Measurements from ENCODE around the gene ZBED6.

Gene ZBED6

DNA sequence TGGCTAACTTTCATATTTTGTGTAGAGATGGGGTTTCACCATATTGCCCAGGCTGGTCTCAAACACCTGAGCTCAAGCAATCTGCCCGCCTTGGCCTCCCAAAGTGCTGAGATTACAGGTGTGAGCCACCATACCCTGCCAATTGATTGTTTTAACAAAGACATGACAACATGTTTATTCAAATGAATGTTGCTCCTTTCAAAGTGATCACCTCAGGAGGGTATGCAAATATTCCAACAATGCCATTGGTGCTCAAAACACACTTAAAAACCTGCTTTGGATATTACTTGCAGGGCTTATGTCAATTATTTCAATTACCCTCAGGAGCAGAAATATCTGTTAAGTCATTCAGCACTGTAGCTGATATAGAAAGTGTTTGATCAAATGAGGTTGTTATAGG lies 22.6 kb upstream of the ZBED6 start:
- TF ChIP-seq, protein P1, sequence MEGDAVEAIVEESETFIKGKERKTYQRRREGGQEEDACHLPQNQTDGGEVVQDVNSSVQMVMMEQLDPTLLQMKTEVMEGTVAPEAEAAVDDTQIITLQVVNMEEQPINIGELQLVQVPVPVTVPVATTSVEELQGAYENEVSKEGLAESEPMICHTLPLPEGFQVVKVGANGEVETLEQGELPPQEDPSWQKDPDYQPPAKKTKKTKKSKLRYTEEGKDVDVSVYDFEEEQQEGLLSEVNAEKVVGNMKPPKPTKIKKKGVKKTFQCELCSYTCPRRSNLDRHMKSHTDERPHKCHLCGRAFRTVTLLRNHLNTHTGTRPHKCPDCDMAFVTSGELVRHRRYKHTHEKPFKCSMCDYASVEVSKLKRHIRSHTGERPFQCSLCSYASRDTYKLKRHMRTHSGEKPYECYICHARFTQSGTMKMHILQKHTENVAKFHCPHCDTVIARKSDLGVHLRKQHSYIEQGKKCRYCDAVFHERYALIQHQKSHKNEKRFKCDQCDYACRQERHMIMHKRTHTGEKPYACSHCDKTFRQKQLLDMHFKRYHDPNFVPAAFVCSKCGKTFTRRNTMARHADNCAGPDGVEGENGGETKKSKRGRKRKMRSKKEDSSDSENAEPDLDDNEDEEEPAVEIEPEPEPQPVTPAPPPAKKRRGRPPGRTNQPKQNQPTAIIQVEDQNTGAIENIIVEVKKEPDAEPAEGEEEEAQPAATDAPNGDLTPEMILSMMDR (IDR thresholded peaks at IDR 0.05; ENCODE audit: low read depth, low read length), result no peak
- no peak overlapping the region for H3K4me3 ChIP-seq (ENCODE audit: low read depth, low read length)

DNA sequence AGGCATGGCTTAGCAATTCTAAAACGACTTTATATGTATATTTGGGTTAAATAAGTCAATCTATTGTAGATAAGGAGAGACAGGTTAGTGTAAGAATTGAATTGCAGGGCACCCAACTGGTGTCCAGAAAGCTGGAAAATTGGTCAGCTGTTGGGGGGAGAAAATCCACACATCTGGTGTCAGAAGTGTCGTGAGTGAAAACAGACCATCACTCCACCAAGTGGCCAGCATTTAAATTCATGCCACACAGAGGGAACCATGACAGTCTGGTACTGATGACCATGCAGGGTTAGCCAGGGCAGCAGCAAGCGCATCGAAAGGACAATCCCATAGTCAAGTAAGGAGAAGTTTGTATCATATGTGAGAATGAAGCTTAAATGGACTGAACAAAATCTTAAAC lies 18.8 kb upstream of the ZBED6 start:
- H3K4me3 ChIP-seq (ENCODE audit: low read depth, low read length), result no peak overlapping the region

DNA sequence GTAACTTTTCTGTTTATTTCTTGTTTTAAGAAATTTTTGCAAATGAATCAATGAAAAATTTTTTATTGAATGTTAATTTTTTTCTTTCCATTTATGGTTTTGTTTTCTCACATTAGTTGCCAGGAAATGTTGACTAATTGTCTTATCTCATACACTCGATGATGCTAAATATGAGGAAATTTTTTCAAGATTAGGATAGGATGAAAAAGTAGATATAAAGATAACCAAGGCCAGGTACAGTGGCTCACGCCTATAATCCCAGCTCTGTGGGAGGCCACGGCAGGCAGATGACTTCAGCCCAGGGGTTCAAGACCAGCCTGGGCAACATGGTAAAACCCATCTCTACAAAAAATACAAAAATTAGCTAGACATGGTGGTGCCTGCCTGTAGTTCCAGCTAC lies 17.8 kb upstream of the ZBED6 start:
- no peak overlapping the region for H3K4me3 ChIP-seq (ENCODE audit: low read depth, low read length)
- TF ChIP-seq, protein P1 (IDR thresholded peaks at IDR 0.05; ENCODE audit: low read depth, low read length), result no peak

More for the DNA sequence above, 18.8 kb upstream of the ZBED6 start:
- TF ChIP-seq, protein P1 (IDR thresholded peaks at IDR 0.05; ENCODE audit: low read depth, low read length), result no peak

DNA sequence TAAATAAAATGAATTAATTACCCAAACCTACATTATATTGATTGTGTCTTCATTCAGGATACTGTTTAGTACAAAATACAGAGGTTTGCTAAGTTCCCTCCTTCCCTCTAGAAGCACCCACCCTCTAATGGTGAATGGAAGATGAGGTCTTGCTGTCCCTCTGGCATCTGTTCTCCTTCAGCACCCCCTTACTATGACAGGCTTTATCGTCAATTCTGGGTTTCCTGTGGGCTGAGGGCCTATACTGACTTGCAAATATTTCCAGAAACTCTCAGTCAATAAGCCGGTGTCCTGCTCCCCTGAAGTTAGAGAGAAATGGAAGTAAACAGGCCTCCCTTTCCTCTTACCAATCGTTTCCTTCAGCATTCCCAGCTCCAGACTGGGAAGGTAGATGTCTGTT lies 17.3 kb upstream of the ZBED6 start:
- TF ChIP-seq, protein P1 (IDR thresholded peaks at IDR 0.05; ENCODE audit: low read depth, low read length), result no peak

DNA sequence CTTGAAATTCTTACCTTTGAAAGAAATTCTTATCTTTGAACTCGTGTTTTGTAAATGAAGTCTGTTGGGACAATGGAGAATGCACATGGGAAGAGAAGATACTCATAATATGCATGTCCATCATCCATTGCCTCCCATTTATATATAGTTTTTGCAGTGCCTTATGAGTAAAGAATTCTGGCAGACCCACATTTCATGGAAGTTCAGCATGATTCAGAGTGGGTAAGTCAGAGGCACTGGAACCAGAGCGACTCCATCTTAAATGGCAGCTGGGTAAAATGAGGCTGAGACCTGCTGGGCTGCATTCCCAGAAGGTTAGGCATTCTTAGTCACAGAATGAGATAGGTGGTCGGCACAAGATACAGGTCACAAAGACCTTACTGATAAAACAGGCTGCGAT lies 16.6 kb upstream of the ZBED6 start:
- TF ChIP-seq, protein P1 (IDR thresholded peaks at IDR 0.05; ENCODE audit: low read depth, low read length), result no peak
- no peak overlapping the region for H3K4me3 ChIP-seq (ENCODE audit: low read depth, low read length)

More for the DNA sequence above, 17.3 kb upstream of the ZBED6 start:
- H3K4me3 ChIP-seq (ENCODE audit: low read depth, low read length), result no peak overlapping the region

DNA sequence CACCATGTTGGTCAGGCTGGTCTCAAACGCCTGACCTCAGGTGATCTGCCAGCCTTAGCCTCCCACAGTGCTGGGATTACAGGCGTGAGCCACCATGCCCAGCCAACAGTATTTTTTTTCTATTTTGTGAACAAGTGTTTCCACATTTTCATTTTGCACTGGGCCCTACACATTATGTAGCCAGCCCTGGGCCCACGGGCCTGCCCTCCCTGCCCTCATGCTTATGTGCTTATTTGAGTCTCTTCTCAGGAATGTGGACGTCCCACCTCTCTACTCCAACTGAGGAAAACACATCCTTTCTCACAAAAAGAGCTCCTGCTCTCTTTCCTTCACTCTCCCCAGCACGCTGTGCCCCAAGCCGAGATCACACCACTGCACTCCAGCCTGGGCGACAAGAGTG lies 13.5 kb upstream of the ZBED6 start:
- H3K4me3 ChIP-seq (ENCODE audit: low read depth, low read length), result no peak overlapping the region
- TF ChIP-seq, protein P1 (IDR thresholded peaks at IDR 0.05; ENCODE audit: low read depth, low read length), result no peak

DNA sequence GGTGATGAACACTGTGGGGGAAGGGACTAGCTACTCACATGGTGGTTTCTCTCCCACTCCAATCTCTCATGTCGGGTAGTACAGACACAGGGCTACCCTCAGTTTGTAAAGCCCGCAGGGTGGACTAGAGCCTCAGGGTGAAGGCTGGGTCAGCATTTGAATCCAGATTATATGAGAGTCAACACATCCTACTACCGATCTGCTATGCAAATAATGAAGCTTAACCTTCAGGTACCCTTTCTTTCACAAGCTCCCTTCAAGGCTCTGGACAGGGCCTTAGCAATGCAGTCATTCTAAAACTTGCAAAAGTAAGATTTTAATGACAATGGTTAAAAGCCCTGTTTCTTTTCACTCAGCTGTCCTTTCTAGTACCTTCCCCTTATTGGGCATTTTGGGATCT lies 5.5 kb upstream of the ZBED6 start:
- no peak overlapping the region for H3K4me3 ChIP-seq (ENCODE audit: low read depth, low read length)
- TF ChIP-seq, protein P1 (IDR thresholded peaks at IDR 0.05; ENCODE audit: low read depth, low read length), result no peak
